ENCODE measurements around the gene FREY1.

Gene FREY1, protein sequence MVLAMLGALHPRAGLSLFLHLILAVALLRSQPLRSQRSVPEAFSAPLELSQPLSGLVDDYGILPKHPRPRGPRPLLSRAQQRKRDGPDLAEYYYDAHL

DNA sequence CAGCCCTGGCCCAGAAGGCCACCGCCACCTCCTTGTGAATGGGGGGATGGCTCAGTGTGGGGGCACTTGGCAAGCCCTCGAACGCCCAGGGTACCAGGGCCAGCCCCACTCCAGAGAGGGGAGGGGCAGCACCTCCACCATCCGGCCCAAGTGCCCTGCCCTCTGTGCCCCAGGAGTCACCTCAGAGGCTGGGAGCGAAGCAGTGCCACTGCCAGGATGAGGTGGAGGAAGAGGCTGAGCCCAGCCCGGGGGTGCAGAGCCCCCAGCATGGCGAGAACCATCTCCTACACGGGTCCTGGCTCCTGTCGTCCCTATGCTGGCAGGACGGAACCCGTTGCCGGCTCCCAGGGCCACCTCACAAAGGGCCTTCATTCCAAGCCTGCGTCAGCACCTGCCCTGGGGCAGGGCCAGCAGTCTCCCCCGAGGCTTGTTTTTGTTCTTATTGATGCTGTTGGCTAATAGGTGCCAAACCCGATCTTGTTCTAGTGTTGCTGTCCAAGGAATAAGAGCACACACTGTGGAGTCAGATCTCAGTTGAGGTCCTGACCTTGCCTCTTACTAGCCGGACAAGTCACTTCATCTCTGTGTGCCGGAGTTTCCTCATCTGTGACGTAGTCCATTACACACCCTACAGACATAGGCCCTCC is at the start of gene FREY1:
TSS of gene FREY1 (minus strand) at position 307 of the 647 bp plus-strand sequence. CDS start at position 281, 26 bp downstream.
- no peak for DNase-seq (ENCODE audit: low spot score)

DNA sequence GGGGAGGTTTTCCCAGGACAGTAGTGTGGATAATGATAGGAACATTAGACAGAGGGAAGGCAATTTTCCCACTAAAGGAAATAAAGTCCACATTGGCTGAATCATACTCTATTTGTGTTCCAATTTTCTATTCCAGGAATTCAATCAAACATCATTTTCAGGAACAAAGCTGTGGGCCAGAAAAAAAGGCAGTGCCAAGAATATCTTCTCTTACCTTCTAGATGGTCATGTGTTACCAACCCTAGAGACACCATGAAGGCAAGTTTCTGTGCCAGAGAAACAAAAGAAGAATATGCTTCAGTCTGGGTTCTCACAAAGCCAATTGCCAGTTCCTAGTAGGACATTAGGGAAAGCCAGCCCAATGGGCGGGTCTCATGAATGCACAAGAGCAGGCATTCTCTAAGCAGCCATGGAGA is 42.9 kb upstream of the FREY1 start:
- no peak for DNase-seq (ENCODE audit: low spot score)

DNA sequence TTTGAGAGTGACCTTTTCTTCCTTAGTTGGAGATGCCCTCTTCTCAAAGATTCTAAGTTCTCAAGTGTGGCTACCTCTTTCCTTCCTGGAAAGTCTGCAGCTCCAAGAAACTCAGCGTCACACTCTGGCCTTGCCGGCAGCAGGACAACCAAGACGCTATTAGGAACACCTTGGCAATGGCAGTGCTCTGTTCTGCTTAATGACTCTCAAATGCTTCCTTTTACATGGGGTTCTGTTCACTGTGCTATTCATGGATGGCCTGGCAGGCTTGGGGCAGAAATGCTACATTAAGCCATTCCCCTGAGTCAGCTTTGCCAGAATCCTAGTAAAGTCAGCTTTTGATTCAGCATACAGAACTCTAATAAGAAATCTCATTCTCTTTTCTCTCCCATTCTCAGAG is 41.3 kb upstream of the FREY1 start:
- no peak for DNase-seq (ENCODE audit: low spot score)

DNA sequence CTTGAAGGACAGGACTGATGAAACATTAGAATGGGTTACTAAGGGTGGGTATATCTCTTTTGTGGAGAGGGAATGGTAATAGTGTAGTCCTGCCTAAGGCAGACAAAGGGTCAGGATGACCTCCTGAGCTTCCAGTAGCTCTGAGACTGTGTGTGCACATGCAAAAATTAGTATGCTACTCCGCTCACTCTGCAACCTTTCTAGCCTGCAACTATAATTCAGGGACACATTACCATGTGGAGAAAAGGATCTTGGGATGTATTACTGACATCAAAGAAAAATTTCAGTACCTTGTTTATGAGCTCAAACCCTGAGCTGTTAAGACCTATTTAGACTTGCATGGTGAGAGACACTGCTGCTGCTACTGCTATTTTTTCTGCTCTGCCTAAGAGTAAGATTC is 40.8 kb upstream of the FREY1 start:
- no peak for DNase-seq (ENCODE audit: low spot score)

DNA sequence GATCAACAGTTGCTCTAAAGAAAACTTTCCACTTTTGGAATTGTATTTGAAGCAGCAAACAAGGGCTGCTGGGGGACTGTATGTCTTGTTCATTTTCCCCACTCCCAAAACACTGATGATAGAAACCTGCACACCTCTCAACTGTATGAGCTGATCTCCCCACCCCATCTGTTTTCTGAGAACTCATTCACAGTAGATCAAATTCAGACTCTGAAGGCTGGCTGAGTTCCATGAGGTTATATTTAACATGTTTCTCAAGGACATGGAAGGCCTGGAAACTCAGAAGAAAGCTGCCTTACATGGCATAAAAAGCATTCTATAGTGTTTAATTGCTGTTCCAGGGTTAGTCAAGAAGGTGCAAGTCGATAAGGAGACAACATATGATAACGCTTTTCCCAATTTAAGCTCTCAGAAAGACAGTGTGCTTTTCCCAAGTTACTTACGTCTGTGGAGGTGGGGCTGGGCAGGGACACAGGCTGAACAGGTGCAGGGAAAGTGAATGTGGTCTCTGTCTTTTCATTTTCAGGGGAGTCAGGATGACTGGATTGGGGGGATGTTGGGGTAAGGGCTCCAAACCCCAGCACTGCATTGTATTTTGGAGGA is 38.4 kb upstream of the FREY1 start:
- DNase-seq (ENCODE audit: low spot score): no peak

DNA sequence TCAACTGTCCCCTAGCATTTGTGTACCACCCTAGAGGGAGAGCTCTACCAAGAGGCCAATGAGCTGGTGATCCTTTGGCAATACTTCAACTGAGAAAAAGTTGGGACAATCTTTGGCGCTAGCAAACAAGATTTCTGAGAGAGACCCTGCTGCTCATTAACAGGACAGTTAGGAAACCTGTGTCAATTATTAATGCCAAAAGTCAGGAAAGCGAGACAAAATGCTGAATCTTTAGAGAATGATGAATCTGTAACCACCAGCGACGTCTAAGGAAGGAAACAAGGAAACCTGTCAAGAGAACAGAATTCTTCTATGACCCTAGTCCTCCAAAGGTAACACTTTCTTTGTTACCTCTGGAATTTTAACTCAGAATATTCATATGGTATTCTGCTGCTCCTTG is 35.3 kb upstream of the FREY1 start:
- DNase-seq (ENCODE audit: low spot score): no peak

DNA sequence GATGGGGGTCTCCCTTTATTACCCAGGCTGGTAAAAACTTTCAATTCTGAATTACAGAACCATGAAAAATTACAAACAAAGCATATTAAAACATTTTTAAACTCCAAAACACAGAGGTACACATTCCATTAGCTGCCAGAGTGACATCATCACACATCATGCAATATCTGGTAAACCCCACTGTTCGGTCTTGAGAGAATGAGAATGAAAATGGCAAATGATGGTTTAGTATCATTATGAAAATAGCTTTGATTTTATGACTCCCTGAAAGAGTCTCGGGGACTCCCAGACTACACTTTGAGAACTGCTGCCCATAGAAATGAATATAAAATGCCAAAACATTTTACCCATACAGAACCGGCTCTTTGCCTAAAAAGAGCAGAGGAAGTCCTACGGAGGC is 34.2 kb upstream of the FREY1 start:
- no peak for DNase-seq (ENCODE audit: low spot score)

DNA sequence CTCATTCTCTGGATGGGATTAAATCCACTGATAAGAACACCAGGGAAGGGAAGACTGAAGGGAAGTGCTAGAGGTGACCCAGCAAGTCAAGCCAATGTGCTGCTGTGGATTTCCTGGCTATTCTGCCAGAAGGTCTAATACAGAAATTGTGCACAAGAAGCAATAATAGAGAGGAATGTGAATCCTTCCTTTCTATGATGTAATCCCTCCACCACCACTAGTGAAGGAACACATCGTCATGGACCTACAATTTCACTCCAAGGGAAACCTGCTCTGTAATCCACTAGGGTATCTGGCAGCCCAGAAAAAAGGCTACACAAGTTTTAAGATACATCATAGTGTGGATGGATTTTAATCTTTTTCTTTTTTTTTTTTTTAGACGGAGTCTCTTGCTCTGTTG is 32.8 kb upstream of the FREY1 start:
- no peak for DNase-seq (ENCODE audit: low spot score)

DNA sequence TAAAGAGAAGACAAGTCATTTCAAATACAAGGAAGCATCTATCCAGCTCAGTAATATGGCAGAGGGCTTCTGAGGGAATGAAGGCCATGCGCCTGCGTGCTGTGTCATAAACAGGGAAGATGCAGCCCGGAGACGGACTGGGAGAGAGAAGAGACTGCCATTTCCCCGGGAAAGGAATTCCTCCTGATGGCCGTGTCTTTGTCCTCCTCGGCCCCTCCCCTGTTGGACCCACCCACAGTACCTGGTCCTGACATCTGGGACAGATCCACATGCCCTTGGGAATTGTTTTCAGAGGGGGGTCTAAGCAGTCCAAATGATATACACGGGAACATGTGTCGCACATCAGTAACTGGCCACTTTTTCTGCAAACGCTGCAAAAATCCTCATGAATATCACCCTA is 30.8 kb upstream of the FREY1 start:
- DNase-seq (ENCODE audit: low spot score): no peak

DNA sequence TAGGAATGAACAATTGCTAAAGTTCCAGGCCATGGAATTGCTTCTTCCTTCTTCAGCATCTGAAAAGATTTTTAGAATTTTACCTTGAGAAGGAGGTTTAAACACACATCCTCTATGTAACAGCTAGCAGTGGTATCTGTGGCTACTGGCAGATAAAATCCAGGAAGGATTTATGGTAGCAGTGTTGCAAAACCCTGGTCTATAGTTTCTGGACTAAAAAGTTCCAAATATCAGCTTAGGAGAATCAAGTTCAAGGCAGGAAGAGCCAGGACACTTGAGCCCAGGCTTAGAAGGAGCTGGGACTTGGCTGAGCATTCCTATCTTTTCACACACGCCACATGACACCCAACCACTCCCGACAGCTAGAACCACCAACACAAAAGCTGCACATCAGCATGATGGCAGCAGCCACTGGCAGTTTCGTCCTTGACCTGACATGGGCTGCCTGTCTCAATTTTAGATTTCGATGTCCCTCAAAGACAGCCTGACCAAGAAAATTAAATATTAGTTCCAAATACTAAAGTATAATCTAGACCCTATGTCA is 29.5 kb upstream of the FREY1 start:
- no peak for DNase-seq (ENCODE audit: low spot score)

DNA sequence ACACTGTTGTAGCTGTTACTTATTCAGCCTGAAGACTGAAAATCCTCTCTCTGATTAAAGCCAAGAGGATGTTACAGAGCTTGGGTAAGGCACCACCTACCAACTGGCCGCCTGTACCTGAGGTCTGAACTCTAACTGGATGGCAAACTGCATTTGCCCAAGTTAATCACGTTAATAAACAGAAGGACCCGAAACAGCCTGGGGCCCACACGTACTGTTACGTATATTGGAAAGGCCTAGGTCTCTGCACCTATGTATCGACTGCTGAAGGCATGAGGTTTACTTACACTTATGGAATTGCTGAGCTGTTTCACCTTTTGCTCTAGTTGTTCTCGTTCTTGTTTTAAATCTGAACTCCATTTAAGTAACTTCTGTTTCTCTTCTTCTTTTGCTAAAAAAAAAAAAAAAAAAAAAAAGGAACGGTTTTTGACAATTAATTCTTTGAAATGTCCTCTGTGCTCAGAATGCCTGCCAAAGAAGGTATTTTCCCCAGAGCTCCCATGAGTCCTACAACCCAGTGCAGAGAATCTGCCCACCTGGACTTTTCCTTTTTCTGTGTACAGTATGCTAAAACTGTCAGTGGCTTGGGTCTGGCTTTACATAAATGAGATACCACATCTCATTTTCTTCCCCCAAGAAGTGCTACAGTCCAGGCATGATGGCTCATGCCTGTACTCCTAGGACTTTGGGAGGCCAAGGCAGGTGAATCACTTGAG is 28.4 kb upstream of the FREY1 start:
- DNase-seq (ENCODE audit: low spot score): no peak

DNA sequence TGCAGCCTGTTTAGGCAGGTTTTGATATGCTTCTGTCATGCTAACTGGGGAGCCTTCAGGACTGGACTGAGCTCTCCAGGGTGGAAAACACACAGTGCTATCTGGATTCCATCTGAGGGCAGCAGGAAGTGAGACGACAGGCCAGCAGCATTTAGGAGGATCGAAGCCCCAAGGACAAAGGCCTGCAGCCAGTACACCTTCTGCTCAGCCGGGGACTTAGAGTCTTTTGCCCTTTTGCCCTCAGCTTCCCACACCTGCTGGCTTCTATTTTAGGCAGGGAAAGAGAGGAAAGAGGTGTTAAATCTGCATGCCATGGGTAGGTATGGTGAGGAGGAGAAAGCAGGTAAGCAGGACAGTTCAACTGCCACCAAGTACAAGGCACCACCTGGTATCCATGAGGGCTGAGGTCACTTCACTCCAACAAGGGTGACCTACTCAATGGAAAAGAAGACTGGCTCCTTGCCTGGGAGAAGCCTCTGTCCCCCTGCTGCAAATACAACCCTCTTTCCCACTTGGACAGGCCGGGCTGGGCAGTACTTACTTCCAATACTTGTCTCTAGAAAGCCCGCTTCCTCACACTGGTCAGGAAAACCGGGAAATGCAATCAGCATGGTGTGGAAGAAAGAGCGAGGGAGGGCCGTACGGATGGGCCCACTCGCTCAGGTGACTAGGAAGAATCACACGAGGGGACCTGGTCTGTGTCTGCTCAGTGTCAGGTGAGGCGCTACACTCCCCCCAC is 27.7 kb upstream of the FREY1 start:
- DNase-seq (ENCODE audit: low spot score): no peak

DNA sequence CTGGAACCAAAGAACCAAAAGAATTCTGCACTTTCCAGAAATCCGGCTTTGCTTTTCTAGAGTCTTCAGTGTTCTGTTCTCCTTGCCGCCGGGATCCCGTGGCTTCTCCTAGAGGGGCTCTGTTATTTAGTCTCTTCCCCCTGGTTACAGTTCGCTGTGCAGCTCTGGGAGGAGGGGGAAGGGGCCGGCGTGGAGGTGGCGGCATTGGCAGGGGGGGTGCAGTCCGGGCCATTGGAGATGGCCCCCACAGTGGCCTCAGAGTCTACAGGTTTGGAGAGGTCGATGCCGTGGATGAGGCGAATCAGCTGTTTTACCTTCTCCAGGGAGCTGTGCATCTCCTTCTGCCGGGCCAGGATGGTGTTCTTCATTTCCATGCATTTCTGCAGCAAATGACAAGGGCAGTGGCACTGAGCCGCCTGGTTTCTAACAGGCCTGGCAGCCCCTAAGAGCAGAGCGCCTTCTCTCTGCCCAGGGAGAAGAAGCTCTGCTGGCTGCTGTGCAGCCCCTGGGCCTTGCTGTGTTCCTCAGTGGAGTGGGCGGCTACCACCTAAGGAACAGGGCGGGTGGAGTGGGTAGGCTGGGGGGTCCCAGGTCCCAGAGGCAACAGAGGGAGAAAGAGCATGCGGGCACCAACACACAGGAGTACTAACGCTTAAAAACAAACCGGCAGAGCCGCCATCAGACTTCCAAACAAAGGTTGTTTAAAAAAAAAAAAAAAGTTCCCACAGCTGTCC is 26.9 kb upstream of the FREY1 start:
- no peak for DNase-seq (ENCODE audit: low spot score)

DNA sequence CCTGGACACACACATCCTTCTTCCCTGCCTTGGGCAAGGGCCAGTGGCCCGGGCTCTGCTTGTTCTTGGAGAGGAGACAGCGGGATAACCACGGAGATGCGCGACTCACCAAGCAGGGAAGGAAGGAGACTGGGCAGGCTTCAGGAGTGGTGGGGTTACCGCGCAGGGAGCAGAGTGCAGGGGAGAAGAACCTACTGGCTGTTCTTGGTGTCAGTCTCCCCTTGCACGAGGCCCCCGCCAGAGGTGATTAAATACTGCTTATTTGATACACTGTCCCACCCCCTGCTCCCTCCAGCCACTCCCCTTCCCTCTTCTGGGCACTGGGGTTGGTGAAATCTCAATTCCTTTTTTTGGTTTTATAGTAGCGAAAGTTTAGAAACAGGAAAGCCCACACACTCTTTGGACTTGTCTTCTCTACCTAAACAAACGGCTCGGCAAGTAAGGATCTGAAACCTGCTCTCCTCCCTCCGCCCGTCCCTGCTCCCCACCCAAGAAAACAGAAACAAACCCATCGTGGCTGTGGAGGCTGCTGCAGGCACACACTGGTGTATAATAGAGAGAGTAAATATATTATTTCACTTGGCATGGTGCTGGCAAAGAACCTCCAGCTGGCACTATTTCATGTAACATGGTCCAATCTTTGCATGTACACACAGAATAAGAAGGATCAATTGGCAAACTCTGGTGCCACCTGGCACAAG is 26.2 kb upstream of the FREY1 start:
- DNase-seq (ENCODE audit: low spot score): no peak

DNA sequence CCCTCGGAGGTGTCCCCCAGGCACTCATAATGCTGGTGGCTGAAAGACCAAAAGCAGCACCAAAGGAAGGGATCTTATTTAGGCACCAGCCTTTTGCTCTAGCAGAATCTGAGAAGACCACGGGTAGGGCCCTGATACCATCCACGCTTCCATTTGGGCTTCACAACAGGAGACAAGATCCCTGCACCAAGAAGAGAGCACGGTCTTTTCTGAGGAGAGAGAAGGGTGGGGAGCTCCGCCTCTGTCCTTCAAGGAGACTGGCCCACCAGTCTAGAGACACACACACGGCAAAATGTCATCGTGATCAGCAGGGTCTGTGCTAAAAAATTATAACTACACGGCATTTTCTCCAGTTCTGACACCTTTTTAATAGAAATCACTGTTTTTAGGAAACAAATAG is 25.1 kb upstream of the FREY1 start:
- DNase-seq (ENCODE audit: low spot score): no peak

DNA sequence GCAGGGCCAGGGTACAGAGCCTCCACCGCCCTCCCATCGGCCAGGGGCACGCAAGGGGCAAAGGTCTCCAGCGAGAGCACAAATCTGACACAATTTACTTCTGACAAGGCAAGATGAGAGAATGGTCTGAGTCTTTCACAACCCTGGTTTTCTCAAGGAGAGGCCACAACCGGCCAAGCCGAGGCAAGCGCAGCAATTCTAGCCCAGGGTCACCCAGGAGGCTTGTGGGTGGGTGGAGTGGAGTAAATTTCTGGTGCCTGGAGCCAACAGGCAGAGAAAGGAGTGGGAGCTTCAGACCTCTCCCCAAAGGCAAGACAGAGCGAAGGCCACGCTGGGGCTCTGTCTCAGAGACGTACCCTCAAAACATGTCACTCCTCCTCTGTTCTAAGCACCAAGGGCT is 24.7 kb upstream of the FREY1 start:
- DNase-seq (ENCODE audit: low spot score): no peak

DNA sequence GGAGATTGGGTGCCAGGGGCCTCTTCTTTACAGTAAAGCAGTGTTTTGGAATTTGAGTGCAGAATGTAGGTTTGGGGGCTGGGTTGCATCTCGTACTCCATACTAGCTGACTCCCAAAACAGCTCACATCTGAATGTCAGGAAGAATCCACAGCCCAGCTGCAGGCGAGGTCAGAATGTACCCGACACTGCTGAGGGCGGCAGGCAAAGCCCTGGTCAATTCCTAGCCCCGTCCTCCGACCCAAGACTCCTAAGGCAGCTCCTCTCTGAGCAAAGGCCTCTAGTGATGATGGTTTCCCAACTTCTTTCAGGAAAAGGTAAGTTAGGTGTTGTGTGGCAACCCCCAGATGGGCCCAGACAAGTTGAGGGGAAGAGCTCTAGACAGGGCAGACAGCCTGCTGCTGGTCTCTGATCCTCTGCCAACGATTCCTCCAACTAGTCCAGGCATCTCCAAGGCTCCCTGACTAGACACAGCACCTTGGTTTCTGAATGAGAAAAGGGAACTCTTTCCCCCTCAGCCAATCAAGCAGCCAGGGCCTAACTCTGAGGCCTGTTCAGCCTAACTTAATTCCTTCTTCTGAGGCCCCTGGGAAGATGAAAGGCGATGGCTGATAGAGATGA is 24.0 kb upstream of the FREY1 start:
- DNase-seq (ENCODE audit: low spot score): no peak

DNA sequence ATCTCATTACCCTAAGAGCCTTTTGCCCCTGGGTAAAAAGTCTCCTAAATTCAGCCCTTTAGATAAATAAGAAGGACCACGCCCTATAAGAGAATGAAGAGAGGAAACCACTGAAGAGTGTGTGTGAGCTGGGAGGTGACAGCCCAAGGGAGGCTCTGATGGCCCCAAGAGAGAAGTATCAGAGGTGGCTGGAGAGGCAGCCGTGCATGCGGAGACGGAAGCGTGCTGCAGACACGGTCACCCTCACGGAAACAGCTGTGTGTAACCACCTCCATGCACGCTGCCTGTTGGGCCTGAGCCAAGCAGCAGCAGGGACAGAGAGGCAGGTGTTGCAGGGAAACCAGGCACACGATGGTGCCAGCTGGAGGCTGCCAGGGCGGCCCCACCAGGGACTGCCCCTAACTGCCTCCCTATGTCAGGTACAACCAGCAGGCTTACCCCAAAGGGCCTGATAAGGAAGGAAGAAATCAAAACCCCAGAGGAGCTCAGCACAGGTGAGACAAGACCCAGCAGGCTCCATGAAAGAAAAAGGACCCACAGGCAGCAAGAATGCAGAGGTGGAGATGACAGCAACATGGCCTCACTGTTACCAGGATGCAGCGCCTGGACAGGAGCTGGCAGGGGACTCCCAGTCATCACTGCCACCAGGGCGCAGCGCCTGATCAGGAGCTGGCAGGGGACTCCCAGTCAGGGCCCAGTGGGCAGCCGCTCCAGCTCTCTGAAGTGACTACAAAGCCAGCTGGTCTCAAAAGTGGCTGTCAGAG is 23.1 kb upstream of the FREY1 start:
- peak; percentile 56 for DNase-seq (ENCODE audit: low spot score)

DNA sequence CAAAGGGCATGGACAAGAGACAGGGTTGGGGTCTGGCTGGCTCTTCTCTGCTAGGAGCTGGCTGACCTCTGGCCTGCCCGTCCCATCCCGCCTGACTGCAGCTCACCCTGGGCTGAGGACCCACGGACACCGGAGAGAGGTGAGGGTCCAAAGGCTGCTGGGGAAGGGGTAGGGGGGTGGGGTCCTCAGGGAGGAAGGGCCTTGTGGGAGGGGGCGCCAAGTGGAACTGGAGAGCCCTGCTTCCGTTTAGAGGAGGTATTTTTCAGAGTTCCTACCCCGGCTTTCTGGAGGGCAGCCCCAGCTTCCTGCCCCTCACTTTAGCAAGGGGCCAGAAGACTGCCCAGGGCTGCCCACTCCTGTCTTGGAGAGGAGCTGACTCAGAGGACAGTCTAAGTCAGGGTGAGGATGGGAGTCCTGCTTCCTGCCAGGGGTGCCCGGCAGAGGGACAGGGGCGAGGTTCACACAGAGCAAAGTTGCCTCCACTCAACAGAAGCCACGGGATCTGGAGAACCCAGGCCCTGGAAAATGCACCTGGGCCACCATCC is 22.5 kb upstream of the FREY1 start:
- no peak for DNase-seq (ENCODE audit: low spot score)
